Activated CD4-positive, alpha-beta memory T cell treated with anti-CD3 and anti-CD28 coated beads, Interleukin-2, amount 10 ng/mL, durations not matched to agents 7 days and 5 days (primary cell): ENCODE results near the gene SLC35G4. TPM values are rescaled to one million over a fixed set of nuclear protein-coding genes. Genes with fewer than 3 reads are reported as not detected.

Source experiments
- CTCF ChIA-PET: fragments of 350-600 bp; sonication (Branson Sonifier 250); formaldehyde crosslinking; loops from one replicate; lab custom pipeline; 2021; ENCODE audit warnings: antibody characterized with exemption, inconsistent platforms; lab: Charles Lee
- POLR2A ChIA-PET: fragments of 350-600 bp; sonication (Branson Sonifier 250); formaldehyde crosslinking; loops from one replicate; lab custom pipeline; 2021; ENCODE audit warnings: antibody characterized with exemption; lab: Charles Lee
- DNase-seq: peaks from one replicate; pipeline ENCODE4 v3.0.0-alpha.2; 2020
- H3K27ac Mint-ChIP-seq: one replicate; pipeline ENCODE4 v1.8.0; 2021; ENCODE audit warnings: mild to moderate bottlenecking, mixed read lengths
- H3K27me3 Mint-ChIP-seq: one replicate; pipeline ENCODE4 v1.8.0; 2021; ENCODE audit warnings: mixed read lengths
- H3K36me3 Mint-ChIP-seq: one replicate; pipeline ENCODE4 v1.8.0; 2021; ENCODE audit warnings: low read depth, mixed read lengths
- H3K4me1 Mint-ChIP-seq: one replicate; pipeline ENCODE4 v1.8.0; 2021; ENCODE audit warnings: mixed read lengths
- H3K4me3 Mint-ChIP-seq: one replicate; pipeline ENCODE4 v1.8.0; 2021; ENCODE audit warnings: mild to moderate bottlenecking, mixed read lengths
- H3K9me3 Mint-ChIP-seq: one replicate; pipeline ENCODE4 v1.8.0; 2021; ENCODE audit warnings: mixed read lengths
- total RNA-seq, 2 experiments: library from RNA; stranded (reverse); gene quantifications; one replicate each; pipeline ENCODE4 v1.2.3, GENCODE V29; 2021

Gene SLC35G4
- total RNA-seq, 2 experiments from 2014 or later = not detected

DNA sequence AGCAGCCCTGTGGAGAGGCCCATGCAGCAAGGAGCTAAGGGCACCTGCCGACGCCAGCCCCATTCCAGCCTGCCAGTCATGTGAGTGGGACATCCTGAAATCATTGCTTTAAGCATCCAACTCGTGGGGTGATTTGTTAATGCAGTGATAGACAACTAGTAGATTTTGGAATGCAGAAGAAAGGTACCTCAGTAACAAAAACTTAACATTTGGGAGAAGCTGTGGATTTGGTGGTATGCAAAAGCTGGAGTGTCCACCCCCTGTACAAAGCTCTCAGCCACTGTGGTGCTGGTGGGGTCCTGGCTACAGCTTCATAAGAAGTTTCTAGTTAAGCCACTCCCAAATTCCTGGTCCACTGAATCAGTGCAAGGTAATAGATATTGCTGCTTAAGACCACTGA, 42.5 kb downstream of the SLC35G4 start:
- Mint-ChIP-seq H3K4me1 (peaks cover 4% of the 10 kb centered on the region), H3K27ac (no peak overlapping the region), H3K9me3 (no peaks in the 10 kb centered on the region), H3K27me3 (peaks cover 25% of the 10 kb centered on the region), H3K4me3 (no peak overlapping the region), H3K36me3 (no peaks in the 10 kb centered on the region)
- ChIA-PET CTCF (no interaction called here), POLR2A (no interaction called here)
- DNase-seq = no peak

DNA sequence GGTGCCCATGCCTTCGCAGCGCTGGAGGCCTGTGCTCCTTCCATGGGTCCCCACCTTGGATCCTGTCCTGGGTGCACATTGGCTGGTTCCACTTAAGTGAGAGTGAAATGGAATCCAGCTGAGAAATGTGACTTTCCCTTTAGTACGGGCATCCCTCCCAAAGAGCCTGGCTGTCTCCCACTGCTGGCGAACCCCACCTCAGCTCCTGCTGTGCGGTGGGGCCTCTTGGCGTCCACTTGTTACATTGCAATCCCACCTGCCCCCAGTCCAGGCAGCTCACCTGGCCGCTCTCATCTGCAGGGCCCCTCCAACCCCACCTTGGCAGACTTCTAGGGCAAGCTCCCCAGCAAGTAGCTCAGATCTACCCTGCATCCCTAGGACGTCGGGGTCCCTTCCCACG, 44.1 kb downstream of the SLC35G4 start:
- no peaks in the 10 kb centered on the region for H3K36me3 Mint-ChIP-seq
- H3K9me3 Mint-ChIP-seq = no peaks in the 10 kb centered on the region
- no peak overlapping the region for H3K4me3 Mint-ChIP-seq
- H3K4me1 Mint-ChIP-seq = peaks cover 4% of the 10 kb centered on the region
- no peak for DNase-seq
- ChIA-PET POLR2A (no interaction called here), CTCF (interaction anchor here (0.6 to 2.6 kb wide), 2 partner anchors 24 to 270 kb away, joined by 3 to 7 read pairs; no protein-coding TSS in a partner anchor)
- no peak overlapping the region for H3K27ac Mint-ChIP-seq
- peaks cover 34% of the 10 kb centered on the region for H3K27me3 Mint-ChIP-seq

DNA sequence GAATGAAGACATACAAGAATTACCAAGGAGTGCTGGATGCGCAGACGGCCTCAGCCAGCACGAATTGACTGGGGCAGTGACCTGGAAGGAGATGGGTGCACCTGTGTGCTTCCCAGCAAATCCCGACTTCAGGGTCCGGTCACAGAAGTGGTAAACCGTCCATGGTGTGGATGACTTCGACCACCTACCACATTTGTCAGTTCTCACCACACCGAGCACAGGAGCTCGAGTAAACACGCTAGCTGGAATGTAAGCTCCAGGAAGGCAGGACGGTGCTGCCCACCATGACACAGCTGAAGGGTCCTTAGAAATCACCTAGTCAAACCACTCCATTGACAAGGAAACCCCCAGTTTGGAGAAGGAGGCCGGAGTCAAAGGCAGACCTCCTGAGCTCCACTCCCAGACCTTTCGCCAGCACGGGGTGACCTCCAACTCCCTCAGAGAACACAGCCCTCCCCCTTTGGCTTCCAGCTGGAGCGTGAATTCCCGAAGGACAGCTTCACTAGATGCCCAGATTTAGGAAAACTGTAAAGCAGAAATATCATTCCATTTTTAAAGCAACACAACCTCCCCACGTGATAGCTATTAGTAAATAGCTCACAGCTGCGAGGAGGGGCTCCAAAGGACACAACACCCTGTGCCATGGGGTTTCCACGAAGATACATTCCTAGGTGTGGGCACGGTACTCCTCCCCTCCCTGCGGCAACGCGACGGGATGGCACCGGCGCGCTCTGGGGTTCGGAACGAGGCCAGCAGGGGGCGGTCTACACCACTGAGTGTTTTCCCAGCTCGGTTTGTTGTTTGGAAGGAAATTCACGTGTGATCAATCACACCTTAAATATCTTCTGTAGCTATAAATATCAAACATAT, 45.6 kb downstream of the SLC35G4 start:
- Mint-ChIP-seq H3K4me1 (peaks cover 4% of the 10 kb centered on the region), H3K27ac (no peak overlapping the region), H3K36me3 (no peaks in the 10 kb centered on the region), H3K4me3 (no peak overlapping the region), H3K27me3 (peaks cover 38% of the 10 kb centered on the region), H3K9me3 (no peaks in the 10 kb centered on the region)
- POLR2A ChIA-PET = interaction anchor here (0.9 kb wide), 1 partner anchor 340 kb away, joined by 3 read pairs; no protein-coding TSS in a partner anchor
- CTCF ChIA-PET = interaction anchor here (0.7 to 2.6 kb wide), 18 partner anchors 11 to 395 kb away, joined by 3 to 16 read pairs (median 4); no protein-coding TSS in a partner anchor
- peak; percentile 47 for DNase-seq

DNA sequence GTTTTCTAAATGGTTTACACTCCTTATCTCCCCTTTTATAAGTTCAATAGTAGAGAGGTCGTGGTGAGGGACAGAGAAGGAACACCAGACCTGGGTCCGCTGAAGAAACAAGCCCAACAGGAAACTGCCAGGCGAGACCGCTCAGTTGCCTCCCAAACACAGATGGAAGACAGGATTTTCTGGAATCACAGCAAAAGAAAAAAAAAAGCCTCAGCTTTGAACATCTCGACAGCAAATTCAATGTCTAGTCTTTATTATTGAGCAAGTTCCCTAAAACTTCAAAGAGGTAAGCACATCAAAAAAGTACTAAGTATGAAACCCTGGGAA, 46.2 kb downstream of the SLC35G4 start:
- POLR2A ChIA-PET = interaction anchor here (0.9 kb wide), 1 partner anchor 340 kb away, joined by 3 read pairs; no protein-coding TSS in a partner anchor
- Mint-ChIP-seq H3K27ac (no peak overlapping the region), H3K4me3 (no peak overlapping the region), H3K4me1 (peaks cover 4% of the 10 kb centered on the region), H3K27me3 (peaks cover 38% of the 10 kb centered on the region), H3K36me3 (no peaks in the 10 kb centered on the region), H3K9me3 (no peaks in the 10 kb centered on the region)
- CTCF ChIA-PET = interaction anchor here (0.7 to 2.6 kb wide), 18 partner anchors 11 to 395 kb away, joined by 3 to 16 read pairs (median 4); no protein-coding TSS in a partner anchor
- no peak for DNase-seq

DNA sequence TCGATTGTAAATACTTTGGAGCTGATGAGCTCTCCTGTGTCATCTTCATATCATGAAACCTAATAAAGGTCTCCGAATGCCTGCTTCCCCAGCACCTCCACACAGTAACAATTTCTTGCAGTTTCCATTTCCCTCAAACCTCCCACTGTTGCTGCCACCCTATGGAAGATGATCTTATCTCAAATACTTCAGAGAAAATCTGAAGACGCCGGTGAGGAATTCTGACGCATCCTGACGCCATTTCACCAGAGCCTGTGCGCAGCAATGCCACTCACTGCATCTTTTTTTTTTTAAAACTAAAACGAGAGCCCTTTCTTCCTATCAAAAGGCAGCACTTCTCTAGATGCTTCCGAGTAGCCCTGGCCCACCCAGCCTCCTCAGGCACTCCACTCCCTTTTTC, 47.8 kb downstream of the SLC35G4 start:
- H3K27me3 Mint-ChIP-seq = peaks cover 33% of the 10 kb centered on the region
- no peak overlapping the region for H3K27ac Mint-ChIP-seq
- ChIA-PET POLR2A (no interaction called here), CTCF (interaction anchor here (1.1 to 2.1 kb wide), 2 partner anchors 13 to 76 kb away, joined by 3 to 7 read pairs; no protein-coding TSS in a partner anchor)
- peaks cover 4% of the 10 kb centered on the region for H3K4me1 Mint-ChIP-seq
- no peak overlapping the region for H3K4me3 Mint-ChIP-seq
- no peaks in the 10 kb centered on the region for H3K9me3 Mint-ChIP-seq
- no peaks in the 10 kb centered on the region for H3K36me3 Mint-ChIP-seq
- DNase-seq = no peak

DNA sequence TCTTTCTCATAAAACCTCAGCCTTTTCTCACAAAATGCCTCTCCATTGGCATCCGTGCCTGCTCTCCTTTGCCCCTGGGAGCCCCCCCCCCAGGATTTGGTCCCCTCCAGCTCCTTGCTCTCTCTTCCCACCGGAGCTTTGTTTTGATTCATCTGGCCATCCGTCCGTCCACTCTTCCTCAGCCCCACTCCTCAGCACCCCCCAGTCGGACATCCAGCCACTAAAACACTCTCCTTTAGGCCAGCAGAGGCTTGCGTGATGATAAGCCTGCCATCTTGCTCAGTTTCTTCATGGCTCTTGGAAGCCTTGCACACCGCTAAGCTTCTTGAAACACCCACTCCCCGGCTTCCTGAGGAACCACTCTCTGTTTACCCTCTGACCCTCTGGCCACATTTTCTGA, 48.2 kb downstream of the SLC35G4 start:
- no peak for DNase-seq
- CTCF ChIA-PET = interaction anchor here (1.1 kb wide), 1 partner anchor 13 kb away, joined by 3 read pairs; no protein-coding TSS in a partner anchor
- Mint-ChIP-seq H3K4me1 (peaks cover 4% of the 10 kb centered on the region), H3K27me3 (peaks cover 33% of the 10 kb centered on the region), H3K9me3 (no peaks in the 10 kb centered on the region), H3K27ac (no peak overlapping the region), H3K36me3 (no peaks in the 10 kb centered on the region), H3K4me3 (no peak overlapping the region)
- POLR2A ChIA-PET = no interaction called here

DNA sequence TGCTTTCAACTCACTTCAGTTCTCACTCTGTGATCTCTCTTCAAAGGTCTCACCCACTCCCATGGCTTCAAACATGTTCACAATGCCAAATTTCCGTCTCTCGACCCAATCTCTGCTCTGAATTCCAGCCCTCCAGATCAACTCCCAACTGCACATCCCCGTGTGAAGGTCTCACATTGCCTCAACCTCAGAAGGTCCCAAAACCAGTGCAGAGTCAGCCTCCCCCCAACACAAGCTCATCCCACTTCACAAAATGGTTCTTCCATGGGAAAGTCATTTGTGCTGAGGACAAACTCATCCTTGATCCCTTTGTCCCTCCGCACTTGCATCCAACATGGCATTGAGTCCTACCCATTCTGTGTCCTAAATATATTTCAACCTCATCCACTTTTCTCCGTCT, 48.6 kb downstream of the SLC35G4 start:
- ChIA-PET CTCF (interaction anchor here (1.1 kb wide), 1 partner anchor 13 kb away, joined by 3 read pairs; no protein-coding TSS in a partner anchor), POLR2A (no interaction called here)
- peaks cover 4% of the 10 kb centered on the region for H3K4me1 Mint-ChIP-seq
- H3K4me3 Mint-ChIP-seq = no peak overlapping the region
- no peaks in the 10 kb centered on the region for H3K9me3 Mint-ChIP-seq
- no peaks in the 10 kb centered on the region for H3K36me3 Mint-ChIP-seq
- DNase-seq = no peak
- H3K27me3 Mint-ChIP-seq = peaks cover 31% of the 10 kb centered on the region
- no peak overlapping the region for H3K27ac Mint-ChIP-seq

DNA sequence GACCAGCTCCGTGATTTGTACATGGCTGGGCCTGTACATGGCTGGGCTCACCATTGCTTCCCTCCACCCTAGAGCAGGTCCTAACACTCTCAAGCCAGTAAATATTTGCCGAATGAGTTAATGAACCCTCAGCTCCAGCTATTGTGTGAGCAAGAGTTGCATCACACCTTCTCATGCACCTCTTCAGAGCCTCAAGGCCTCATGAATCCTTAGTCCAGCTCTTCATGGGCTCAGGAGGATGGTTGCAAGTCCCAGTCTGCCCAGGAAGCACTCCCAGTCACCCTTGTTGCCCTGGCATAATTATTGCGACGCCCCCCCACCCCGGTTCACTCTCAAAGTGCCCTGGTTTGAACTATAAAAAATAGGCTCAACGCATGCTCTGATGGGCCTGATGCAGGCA, 49.6 kb downstream of the SLC35G4 start:
- no peak for DNase-seq
- Mint-ChIP-seq H3K4me1 (peaks cover 4% of the 10 kb centered on the region), H3K9me3 (no peaks in the 10 kb centered on the region), H3K27me3 (peaks cover 28% of the 10 kb centered on the region), H3K36me3 (no peaks in the 10 kb centered on the region), H3K27ac (no peak overlapping the region), H3K4me3 (no peak overlapping the region)
- POLR2A ChIA-PET = no interaction called here
- CTCF ChIA-PET = no interaction called here

Other genes starting within 250 kb of the SLC35G4 start
- gene GNAL, start 79.7 kb downstream of the SLC35G4 start, total RNA-seq = under 1 TPM; 0.25 to 0.33 TPM
- gene CHMP1B, start 241.8 kb downstream of the SLC35G4 start, total RNA-seq = 10 to 100 TPM; 26.8 to 28.0 TPM